ENCODE data around the gene PRSS38. TPM values are rescaled to one million over a fixed set of nuclear protein-coding genes. Genes with fewer than 3 reads are reported as not detected.

Gene PRSS38
- total RNA-seq, 1 donor from 2014 or later = not detected

GRCh38 chr1:227777156-227777555, 38.3 kb upstream of the PRSS38 start:
- ATAC-seq (no peak), DNase-seq (ENCODE audit: low spot score) (no peak)
- intact Hi-C loops (cut with DNase I) = no loop called here

- intact Hi-C loops (cut with DNase I) = no loop called here
- ATAC-seq (no peak), DNase-seq (ENCODE audit: low spot score) (no peak)
These were observed 37.8 kb upstream of the PRSS38 start for GRCh38 chr1:227777646-227778045.

GRCh38 chr1:227778401-227778947, 37.0 kb upstream of the PRSS38 start:
- ATAC-seq (no peak), DNase-seq (ENCODE audit: low spot score) (peak; percentile 35)
- intact Hi-C loops (cut with DNase I) = no loop called here

- DNase-seq (ENCODE audit: low spot score) (peak; percentile 53), ATAC-seq (no peak)
- intact Hi-C loops (cut with DNase I) = no loop called here
These were observed 36.4 kb upstream of the PRSS38 start for GRCh38 chr1:227779021-227779441.

- intact Hi-C loops (cut with DNase I) = no loop called here
- ATAC-seq (no peak), DNase-seq (ENCODE audit: low spot score) (peak; percentile 45)
These were observed 35.8 kb upstream of the PRSS38 start for GRCh38 chr1:227779685-227780084.

- peak; percentile 53 for DNase-seq (ENCODE audit: low spot score)
- intact Hi-C loops (cut with DNase I) = no loop called here
- ATAC-seq = no peak
These were observed 35.1 kb upstream of the PRSS38 start for GRCh38 chr1:227780101-227781044.

GRCh38 chr1:227781314-227781930, 34.1 kb upstream of the PRSS38 start:
- DNase-seq (ENCODE audit: low spot score) (peak; percentile 53), ATAC-seq (no peak)
- intact Hi-C loops (cut with DNase I) = no loop called here

- DNase-seq (ENCODE audit: low spot score) (no peak), ATAC-seq (no peak)
- intact Hi-C loops (cut with DNase I) = no loop called here
These were observed 33.2 kb upstream of the PRSS38 start for GRCh38 chr1:227782226-227782625.

- ATAC-seq = no peak
- intact Hi-C loops (cut with DNase I) = no loop called here
- no peak for DNase-seq (ENCODE audit: low spot score)
These were observed 30.2 kb upstream of the PRSS38 start for GRCh38 chr1:227785094-227785804.

- peak; percentile 52 for DNase-seq (ENCODE audit: low spot score)
- ATAC-seq = no peak
- intact Hi-C loops (cut with DNase I) = no loop called here
These were observed 29.4 kb upstream of the PRSS38 start for GRCh38 chr1:227785805-227786671.

- intact Hi-C loops (cut with DNase I) = no loop called here
- DNase-seq (ENCODE audit: low spot score) = peak; percentile 57
- no peak for ATAC-seq
These were observed 28.6 kb upstream of the PRSS38 start for GRCh38 chr1:227786673-227787512.

GRCh38 chr1:227787513-227788270, 27.8 kb upstream of the PRSS38 start:
- intact Hi-C loops (cut with DNase I) = no loop called here
- ATAC-seq (peak; percentile 95), DNase-seq (ENCODE audit: low spot score) (peak; percentile 90)

GRCh38 chr1:227788271-227789083, 27.0 kb upstream of the PRSS38 start:
- peak; percentile 86 for DNase-seq (ENCODE audit: low spot score)
- peak; percentile 82 for ATAC-seq
- intact Hi-C loops (cut with DNase I) = no loop called here

- DNase-seq (ENCODE audit: low spot score) (peak; percentile 59), ATAC-seq (no peak)
- intact Hi-C loops (cut with DNase I) = no loop called here
These were observed 26.1 kb upstream of the PRSS38 start for GRCh38 chr1:227789084-227790033.

- intact Hi-C loops (cut with DNase I) = no loop called here
- ATAC-seq (no peak), DNase-seq (ENCODE audit: low spot score) (no peak)
These were observed 25.5 kb upstream of the PRSS38 start for GRCh38 chr1:227790034-227790400.
